ENCODE data around the gene FHL5. TPM values are rescaled to one million over a fixed set of nuclear protein-coding genes. Genes with fewer than 3 reads are reported as not detected.

FHL5 gene
- total RNA-seq, 1 experiment from 2014 or later, result not detected

GRCh38 chr6:96656567-96656966 lies 93.6 kb downstream of the FHL5 start:
- H2AK5ac ChIP-seq (ENCODE audit: insufficient read length, low read length), result no peak overlapping the region
- H3K9me3 Mint-ChIP-seq, result peaks cover 0 to under 1% of the 10 kb centered on the region in 2 experiments; a peak in 1 of 5 replicates
- H2BK20ac ChIP-seq (ENCODE audit: low read depth, low read length, poor library complexity, severe bottlenecking), result no peak overlapping the region

More at GRCh38 chr6:96656567-96656966, 93.6 kb downstream of the FHL5 start:
- TF ChIP-seq CTCF (conservative IDR thresholded peaks at IDR 0.05), result no peak
- Histone ChIP-seq H3K18ac (ENCODE audit: insufficient read length, low read depth, low read length) (no peak overlapping the region), H3K4me2 (ENCODE audit: insufficient read depth, insufficient read length, low read length) (no peak overlapping the region), H3K14ac (ENCODE audit: insufficient read depth, low read length) (no peak overlapping the region), H3K9me3 (ENCODE audit: control insufficient read depth, low read depth, low read length) (no peaks in the 10 kb centered on the region), H2BK5ac (ENCODE audit: insufficient read length, low read length) (no peak overlapping the region), H4K91ac (ENCODE audit: insufficient read length, low read depth, low read length) (no peak overlapping the region), H3K4me1 (ENCODE audit: insufficient read depth, low read length) (no peaks in the 10 kb centered on the region), H2AFZ (ENCODE audit: low read length) (no peak overlapping the region), H3K4ac (ENCODE audit: low read depth, low read length) (no peak overlapping the region), H2BK120ac (ENCODE audit: low read depth, low read length, poor library complexity, severe bottlenecking) (no peak overlapping the region), H4K8ac (replicated peaks; ENCODE audit: insufficient read length, low read depth, low read length) (no peak overlapping the region), H3K9ac (ENCODE audit: extremely low read depth, insufficient read length, low read length) (no peak overlapping the region), H3K79me2 (ENCODE audit: insufficient read depth, low read length) (no peaks in the 10 kb centered on the region), H2BK12ac (ENCODE audit: insufficient read length, low read depth, low read length) (no peak overlapping the region), H3T11ph (ENCODE audit: low read length) (no peak overlapping the region), H2BK15ac (ENCODE audit: low read depth, low read length) (no peak overlapping the region), H3K27me3 (ENCODE audit: insufficient read depth, low read length) (no peaks in the 10 kb centered on the region), H3K79me1 (ENCODE audit: insufficient read depth, low read depth, low read length, poor library complexity, severe bottlenecking) (no peaks in the 10 kb centered on the region), H3K56ac (ENCODE audit: insufficient read length, low read depth, low read length) (no peak overlapping the region), H4K5ac (ENCODE audit: insufficient read length, low read depth, low read length) (no peak overlapping the region), H3K23me2 (ENCODE audit: insufficient read length, low read depth, low read length, poor library complexity, severe bottlenecking) (no peaks in the 10 kb centered on the region), H3K27ac (ENCODE audit: insufficient read length, low read depth, low read length) (no peak overlapping the region), H3K23ac (ENCODE audit: insufficient read length, low read depth, low read length) (no peak overlapping the region), H4K20me1 (ENCODE audit: control insufficient read depth, insufficient read depth, insufficient read length) (no peaks in the 10 kb centered on the region)
- Mint-ChIP-seq H3K4me3 (no peak overlapping the region), H3K27me3 (ENCODE audit: low read depth) (no peaks in the 10 kb centered on the region), H3K36me3 (ENCODE audit: insufficient read depth in 1 of 3, low read depth in 3 of 3) (no peaks in the 10 kb centered on the region; a peak in 1 of 7 replicates), H3K4me1 (peaks cover 2 to 6% of the 10 kb centered on the region in 2 experiments; a peak in 2 of 4 replicates), H3K27ac (no peak overlapping the region)
- no peak for DNase-seq
- WGBS (ENCODE audit: extremely low coverage, insufficient read length, low lambda C conversion rate), result no CpG with 5 or more reads among the region's 1 CpG

All from H9 (cell line).